HG03103 (cell line): ENCODE data around the gene NDRG2.

ENCODE experiments used
- ATAC-seq: cut with Tn5 transposase; IDR thresholded peaks from one replicate; pipeline ENCODE4 v1.9.1; 2021; ENCODE audit warnings: low read depth; ENCODE audit not compliant: unreplicated experiment

The NDRG2 gene

DNA sequence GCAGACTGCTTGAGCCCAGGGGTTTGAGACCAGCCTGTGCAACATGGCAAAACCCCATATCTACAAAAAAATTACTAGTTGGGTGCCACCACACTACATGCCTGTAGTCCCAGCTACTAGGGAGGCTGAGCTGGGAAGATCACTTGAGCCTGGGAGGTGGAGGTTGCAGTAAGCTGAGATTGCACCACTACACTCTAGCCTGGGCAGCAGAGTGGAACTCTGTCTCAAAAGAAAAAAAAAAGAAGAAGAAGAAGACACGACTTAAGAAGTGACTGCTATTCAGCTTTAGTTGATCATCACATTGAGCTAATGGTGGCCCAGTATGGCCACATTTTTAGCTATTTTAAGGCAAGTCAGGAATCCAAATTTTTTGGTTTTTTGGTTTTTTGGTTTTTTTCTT is 44.0 kb downstream of the NDRG2 start:
- ATAC-seq = no peak

DNA sequence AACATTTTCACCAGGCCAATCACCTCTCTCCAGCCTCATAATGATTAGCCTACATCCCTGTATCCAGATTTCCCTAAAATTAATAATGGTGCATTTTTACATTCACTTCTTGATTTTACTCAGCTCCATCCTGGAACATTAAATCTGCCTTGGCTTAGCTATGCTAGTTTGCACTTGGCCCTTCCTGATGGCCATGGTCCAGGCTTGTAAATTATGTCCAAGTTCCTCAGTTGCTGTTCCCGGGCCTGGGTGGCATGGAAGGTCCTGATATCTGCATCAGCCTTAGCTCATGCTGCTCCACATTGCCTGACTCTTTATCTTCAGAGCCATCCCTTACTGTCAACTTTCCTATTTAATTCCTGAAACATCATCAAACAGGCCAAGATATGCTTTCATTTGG is 46.2 kb downstream of the NDRG2 start:
- no peak for ATAC-seq

DNA sequence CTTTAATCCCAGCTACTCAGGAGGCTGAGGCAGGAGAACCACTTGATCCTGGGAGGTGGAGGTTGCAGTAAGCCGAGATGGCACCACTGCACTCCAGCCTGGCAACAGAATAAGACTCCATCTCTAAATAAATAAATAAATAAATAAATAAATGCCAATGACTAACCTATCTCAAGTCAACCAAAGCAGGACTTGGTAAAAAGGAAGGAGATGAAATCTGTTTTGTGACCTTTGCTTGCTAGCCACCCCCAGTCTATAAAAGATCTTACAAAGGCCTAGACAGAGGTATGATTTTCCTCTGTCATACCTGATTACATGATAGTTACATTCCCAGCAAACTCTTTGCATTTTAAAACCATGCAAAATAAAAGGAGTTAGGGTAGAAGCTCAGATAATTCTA is 48.6 kb downstream of the NDRG2 start:
- ATAC-seq = no peak

DNA sequence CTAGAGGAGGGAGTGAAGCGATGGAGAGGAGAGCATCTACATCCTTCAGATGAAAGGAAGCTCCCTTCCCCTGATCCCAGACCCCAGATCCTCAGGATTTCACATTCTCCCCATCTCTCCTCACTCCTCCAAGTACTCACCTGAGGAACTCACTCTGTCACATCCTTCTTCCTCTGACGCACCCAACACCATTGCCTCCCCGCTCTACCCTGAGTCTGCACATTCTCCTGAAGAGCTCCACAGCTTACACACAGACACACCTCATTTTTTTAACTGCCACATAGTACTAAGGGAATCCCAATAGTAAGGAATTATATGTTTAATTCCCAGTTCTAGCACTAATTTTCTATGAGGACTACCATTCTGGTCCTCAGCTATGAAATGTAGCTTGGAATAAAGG is 51.4 kb downstream of the NDRG2 start:
- no peak for ATAC-seq

DNA sequence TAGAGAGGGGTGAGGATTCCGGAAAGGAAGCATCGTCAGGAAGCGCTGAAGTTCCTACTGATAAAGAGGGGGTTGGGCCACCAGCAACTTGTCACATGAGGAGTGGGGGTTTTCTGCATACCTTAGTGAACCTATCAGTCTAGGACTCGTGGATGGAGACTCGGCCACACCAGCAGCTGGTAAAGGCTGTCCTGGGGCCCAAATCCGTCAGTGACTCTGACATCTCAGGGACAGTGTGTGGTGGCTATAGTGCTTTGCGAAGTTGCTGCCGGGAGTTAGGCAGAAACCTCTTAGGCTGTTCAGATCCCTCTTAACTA is 53.2 kb downstream of the NDRG2 start:
- no peak for ATAC-seq

DNA sequence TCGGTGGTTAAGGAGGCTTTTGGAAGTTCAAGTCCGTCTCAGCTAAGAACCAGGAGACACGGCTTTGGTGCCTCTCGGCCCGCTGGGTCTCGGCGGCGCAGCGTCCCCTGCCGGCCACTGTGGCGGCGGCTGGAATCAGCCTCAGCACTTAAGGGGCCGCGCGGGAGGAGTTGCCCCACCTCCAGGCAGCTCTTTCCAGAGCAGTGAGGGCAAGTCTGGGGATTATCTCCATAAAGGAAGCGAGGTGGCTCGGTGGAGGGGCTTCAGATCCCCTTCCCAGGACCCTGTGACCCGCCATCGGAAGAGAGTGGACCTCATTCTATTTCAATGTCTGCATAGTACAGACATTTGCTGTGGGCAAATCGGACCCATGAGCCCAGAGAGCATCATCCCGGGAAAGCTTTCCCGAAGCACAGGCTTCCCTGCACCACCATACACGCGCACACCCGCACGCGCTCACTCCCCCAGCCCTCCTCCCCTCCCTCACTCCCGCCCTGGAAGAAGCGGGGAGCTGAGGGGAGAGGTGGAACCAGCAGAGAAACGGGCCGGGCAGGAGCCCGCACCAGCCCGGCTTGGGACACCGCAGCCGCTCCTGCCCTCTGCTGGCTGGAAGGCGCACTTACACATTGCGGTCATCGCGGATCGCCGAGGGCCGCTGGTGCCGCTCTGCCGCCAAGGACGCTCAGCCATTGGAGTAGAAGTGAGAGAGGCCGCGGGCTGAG is 53.7 kb downstream of the NDRG2 start:
- peak; percentile 88 for ATAC-seq

DNA sequence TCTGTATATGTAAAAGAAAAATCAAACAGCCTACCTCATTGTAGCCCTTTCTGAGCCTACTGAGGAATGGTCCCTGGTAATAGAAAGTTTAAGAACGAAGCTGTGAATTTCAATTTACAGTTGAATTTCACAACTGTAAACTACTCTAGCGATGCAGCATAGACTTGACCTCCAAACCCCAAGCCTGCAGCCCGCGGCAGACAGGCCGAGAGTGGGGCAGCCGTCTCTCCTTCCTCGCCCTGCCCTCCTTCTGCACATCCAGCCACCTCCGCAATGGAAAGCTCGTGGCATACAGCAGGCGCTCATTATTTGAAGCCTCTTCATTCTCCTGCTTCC is 54.2 kb downstream of the NDRG2 start:
- ATAC-seq = no peak

DNA sequence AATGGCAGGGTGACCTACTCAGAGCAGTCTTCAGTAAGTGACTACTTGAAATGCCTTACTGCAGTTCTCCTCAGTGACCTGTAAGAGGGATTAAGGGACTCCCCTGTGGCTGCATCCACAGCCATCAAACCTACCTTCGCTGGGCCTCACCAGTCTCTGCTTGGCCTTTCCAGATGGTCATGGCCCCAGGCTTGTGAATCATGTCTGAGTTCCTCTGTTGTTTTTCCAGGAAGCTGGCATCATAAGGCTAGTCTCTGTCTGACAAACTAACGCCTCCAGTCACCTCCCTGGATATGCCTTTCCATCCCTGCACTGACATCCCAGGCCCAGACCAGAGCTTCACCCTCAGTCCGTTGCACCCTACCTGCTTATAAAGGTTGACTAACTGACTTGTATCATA is 55.5 kb downstream of the NDRG2 start:
- ATAC-seq = no peak
